Medulla oblongata (tissue), 1 donor: ENCODE data around the gene KAT7.
A peak's percentile ranks its signal among the peaks of the same experiment; 100 is the strongest.
"Not testable (repeated sequence)": the region's sequence is repeated elsewhere in the genome, so short reads cannot be mapped to it uniquely, and the experiment has no call there.

Source experiments
- DNase-seq: peaks from one replicate; pipeline ENCODE4 v3.0.0-alpha.2; 2015; ENCODE audit errors: extremely low spot score

Gene KAT7

DNA sequence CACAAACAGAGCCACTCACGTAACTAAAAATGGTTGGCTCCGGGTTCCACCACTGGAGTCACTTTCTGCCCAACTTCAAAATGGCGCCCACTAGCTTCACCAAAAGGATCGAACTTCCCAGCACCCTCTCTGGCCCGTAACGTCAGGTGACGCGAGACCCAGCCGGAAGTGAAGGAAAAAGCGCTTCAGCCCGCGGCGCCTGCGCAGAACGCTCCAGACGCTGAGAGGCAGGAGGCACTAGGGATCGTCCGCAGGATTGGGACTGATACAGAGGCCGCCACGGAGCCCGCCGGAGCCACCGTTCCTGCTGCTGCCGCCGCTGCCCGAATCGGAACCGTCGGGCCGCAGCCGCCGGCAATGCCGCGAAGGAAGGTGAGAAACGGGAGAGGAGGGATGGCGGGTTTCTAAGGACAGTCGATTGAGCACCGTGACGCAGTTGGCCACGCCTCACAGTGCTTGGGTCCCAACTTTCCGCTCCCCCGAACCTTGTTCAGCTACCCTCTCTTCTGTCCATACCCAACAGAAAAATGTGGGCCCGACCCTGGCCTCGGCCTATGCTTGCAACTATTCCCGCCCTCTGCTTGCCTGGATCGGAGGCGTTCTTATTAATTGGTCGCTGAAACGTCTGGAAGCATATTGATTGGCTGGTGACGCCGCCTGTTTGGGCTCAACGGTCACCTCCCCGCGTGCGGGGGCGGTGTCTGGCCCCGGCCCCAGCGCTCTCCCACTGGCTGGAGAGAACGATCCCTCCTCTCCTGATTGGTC lies at the start of gene KAT7:
Gene KAT7, plus strand, starts transcription at position 204 of the 765 bp plus-strand sequence. Its CDS starts 154 bp downstream, at position 358.
- peak; percentile 100 for DNase-seq

DNA sequence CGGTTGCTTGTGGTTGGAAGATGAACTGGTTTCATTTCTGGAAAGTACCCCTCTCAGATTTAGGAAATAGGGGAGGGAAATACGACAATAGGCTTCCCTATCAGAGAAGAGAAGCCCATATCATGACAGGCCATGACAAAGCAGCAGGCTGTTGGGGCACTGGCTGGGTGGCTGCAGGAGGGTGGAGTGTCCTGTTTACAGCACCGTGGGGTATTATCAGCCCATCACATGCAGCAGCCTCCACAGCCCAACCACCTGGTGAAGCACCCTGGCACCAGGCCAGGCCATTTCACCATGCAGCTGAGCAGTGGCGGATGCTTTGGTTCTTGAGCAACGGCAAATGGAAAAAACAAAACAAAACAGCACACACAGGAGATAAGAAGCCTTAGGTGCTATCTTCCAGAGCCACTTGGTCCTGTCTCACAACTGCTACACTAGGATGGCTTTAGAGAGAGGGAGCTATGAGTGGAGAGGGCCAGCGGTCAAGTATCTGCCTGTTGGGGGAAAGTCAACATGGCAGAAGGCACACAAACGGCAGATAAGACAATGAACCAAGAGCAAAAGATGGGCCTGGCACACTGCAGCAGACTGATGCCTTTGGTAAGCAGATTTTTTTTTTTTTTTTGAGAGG lies 48.7 kb upstream of the KAT7 start:
- DNase-seq, result peak; percentile 35

DNA sequence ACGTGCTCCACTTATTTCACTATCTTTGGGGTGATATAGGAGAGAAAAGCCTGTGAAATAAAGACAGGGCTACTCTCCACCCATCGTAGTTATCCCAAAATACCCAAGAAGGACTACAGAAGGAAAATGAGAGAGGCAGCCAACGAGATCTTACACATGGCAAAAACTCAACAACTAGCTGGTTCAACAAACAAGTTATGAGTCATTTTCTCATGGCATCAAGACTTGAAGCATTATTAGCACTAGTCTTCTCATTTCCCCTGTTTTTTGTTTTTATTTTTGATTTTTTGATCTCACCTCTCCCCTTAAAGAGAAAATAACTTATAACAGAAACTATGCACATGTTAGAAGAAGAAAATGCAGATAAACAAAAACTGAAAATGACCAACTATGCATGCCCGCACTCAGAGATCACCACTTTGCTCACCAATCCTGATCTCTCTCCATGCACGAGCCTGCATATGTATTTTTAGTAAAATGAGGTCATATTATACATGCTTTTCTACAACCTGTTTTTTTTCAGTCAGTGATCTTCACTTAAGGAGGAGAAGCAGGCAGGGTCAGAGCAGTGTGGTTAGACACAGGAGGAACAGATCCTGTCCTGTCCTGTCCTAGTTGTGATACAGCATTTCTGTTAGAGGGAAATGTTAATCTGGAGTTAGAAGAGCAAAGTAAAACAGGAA lies 47.3 kb upstream of the KAT7 start:
- no peak for DNase-seq

DNA sequence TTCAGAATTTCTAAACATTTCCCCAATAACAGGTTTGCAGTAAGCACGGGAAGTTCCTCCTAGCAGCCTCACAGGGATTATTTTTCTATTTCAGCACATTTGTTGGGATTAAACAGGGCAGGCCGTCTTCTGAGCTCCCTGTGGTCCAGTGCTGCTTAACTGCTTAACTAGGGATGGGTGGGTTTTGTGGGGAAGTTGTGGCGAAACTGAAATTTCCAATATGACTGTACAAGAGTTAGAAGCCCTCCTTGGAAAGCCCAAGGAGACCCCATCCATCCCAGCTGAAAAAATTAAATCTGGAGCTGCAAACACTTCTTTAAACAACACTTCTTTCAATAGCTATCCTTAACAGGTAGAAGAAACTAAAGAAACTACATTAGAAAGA lies 46.8 kb upstream of the KAT7 start:
- DNase-seq, result no peak

DNA sequence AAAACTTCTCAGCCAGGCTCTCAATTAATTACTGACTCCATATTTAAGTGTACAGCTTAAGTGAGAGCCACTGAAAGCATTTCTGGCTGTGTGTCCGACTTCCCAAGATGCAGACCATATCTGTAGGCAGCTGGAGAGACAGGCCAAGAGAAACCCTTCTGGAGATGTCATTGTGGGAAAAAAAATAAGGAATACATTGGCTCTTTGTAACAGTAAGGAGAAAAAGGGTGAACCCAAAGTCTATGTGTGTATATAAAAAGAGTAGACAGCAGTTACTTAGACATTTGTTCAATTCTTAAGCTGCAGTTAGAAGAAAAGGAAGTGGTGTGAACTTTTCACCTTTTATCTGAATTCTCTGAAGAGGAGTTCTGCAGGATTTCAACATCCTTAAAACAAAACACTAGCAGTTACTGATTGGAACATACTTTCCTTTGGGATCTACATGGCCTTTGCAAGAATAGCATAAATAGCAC lies 46.3 kb upstream of the KAT7 start:
- no peak for DNase-seq

DNA sequence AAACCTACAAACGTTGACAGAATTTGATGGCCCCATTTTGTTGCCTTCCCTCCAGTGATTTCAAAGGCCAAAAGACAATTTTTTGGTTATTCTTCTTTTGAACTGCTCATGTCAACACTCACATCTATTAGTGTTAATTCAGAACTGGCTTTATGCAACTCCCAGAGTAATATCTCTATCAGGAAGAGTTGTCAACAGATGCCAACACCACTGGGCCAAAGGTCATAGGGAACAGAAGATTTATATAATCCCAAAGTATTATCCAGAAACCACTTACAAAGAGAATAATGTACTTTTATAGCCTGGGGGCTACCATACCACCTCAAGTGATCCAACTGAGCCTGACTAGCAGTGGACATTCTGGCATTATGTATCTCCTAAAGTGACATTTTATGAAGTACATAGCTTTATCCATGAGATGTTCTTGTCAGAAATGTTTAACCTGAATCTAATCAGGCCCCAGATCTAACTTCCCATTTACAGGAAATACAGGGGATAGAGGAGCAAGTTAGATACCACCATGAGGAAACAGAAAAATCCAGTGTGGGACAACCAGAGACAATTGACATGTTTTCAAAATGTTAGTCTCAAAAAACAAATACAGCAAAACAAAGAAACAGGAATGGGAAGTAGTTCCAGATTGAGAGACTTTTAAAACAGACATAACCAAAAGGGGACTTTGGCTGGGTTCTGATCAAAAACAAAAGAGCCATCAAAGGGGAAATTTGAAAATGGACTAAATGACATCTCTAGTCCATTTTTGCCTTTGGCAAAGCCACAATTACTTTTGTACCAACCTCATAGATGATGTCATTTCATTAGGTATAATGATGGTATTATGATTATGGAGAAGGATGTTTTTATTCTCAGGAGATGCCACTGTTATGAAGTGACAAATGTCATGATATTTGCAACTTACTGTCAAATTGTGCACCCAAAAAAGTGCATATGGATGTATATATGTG lies 43.0 kb upstream of the KAT7 start:
- no peak for DNase-seq

DNA sequence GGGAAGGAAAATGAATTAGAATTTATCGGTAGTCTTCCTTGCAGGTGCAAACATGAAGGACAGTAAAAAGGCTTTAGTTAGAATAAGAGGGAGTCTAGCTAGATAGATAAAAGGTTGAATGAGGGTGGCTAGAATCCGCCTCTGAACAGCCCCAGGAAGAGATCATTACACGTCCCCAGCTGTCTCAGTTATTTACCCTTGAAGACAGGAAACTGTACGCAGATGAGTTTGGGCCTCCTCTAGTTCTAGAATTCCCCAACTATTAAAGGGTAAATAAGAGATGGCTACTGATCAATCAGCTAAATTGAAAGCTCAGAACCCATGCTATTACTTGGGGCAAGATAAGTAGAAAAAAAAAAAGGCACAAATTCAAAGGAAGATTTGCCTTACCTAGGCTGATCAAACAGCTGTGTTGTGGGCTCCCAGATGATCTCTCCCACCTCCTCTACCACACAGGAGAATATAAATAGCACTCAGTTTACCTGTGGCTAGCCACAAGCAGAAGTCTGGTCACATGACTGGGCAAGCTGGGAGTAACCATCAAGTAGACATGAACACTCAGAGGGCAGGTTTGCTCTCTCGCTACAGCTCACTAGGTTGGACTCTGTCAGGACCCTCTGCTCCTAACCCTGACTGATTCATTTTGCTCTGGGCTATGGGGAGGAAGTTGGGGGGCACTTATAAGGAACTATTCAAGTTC lies 41.5 kb upstream of the KAT7 start:
- DNase-seq, result no peak

DNA sequence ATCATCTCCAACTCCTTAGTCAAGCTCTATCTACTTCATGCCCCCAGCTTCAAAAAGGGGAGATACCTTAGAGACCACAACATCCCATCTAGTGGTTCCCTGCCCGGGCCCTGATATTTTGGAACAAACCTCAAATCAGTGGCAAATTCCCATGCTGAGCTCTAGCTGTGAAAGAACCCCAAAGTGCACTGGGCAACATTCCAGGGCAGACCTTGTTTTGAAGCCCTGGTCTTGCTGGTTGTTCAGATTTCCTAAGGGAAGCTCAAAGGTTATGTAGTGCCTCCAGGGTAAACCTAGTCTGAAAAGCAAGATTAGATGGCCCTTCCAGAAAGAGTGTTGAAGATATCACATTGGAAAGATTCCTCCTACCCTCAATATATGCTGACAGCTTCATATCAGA lies 40.8 kb upstream of the KAT7 start:
- no peak for DNase-seq

DNA sequence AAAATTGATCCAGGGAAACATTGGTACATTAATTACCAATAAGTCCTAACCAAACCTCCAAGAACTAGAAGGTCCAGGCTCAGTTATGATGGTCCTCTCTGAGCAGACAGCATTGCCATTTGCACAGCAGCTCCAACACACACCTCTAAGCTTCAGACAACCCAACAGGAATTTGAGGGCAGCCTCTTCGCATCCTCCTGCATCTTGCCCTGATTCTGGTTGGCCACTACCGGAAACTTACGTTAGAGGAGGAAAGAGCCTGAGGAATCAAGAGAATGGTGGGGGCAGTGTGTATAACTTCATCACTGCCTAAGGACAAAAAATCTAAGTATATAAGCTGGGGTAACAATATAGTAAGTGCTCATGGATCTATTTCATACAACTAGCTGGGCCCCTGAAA lies 40.3 kb upstream of the KAT7 start:
- no peak for DNase-seq

DNA sequence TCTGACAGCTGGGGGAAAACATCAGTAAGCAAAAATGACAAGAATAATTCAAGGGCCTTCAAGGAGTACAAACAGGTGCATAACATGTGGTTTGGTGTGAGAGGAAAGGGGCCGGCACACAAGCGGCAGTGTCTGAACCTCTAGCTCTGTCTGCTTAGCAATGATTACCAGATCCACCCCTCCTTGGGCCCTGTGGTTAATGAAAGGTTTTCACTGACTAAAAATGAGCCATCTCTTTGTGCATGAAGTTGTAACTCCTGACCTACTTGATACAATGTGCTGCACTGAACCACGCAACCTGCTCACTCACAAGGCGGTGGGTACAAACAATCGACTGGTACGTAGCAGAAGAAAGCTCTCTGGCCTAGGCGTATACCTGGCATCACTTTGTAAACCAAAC lies 39.7 kb upstream of the KAT7 start:
- DNase-seq, result no peak

DNA sequence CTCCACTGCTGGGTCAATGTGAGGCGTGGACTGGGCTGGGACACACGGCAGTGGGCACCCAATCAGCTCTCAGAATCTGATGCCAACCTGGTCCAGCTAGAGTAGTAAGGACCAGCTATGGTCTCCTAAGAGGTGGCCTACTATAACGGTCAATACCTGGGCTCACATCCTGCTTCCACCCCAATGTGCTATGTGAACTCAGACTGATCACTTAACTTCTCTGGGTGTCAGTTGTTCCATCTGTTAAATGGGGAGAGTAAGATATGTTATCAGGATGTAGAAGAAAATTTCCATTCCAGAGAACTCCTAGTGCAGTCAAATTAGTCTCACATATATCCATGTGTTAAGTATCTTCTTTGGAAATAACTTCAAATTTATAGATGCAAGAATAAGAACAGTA lies 38.8 kb upstream of the KAT7 start:
- no peak for DNase-seq

DNA sequence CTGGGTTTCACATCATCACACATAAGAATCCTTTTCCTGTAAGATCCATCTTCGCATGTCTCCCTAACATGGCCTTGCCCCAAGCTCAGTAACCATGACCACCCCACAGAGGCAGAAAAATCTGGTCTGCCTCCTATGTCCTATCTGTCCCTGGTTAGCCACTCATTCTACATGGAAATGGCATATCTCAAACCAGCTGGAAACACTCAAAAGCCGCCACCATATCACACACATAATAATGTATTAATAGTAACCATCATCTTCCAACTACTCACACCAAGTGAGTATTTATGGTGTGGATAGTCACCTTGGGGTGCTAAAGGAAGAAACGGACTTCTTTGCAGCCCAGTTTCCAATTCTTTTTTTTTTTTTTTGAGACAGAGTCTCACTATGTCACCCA lies 36.0 kb upstream of the KAT7 start:
- DNase-seq, result no peak

DNA sequence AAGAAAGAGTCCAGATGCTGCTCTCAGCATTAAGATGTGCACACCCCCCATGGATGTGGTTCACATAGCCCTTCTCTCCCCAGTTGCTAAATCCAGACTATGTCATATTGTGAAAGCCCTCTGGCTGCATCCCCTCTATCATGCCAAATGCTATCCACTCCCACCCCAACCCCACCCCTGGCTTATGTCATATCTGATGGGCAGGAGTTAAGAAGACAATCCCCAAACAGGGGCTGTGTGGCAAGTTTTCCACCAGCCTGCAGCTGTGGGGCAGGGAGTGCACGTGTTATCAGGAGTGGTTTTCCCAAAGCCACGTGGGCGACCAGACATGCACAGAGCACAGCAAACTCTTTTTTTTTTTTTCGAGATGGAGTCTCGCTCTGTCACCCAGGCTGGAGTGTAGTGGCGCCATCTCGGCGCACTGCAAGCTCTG lies 34.5 kb upstream of the KAT7 start:
- DNase-seq, result no peak

DNA sequence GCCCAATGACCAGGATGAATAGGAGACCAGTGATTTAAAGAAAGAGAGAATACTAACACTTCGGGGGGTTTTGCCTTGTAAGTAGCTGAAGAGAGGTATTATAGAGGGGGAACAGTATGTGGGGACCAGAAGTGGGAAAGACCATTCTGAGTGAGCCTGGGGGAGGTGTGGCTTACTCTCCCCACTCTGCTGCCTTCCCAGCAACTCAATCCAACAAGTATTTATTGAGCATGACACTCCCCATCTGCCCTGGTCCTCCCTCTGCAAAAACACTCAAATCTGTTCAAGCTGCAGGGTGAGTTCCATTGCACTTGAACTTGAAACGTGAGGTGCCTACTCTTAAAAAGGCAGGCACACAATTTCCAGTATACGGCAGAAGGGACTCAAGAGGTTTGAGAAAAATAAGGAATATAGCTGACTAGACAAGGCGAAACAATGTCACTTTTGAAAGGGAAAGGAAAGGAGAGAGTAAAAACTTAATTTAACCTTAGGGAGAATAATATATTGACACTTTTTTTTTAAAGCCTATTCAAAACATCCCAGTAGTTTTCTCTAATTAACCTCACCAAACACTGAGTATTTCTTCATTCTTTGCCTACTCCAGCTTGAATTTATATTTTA lies 32.7 kb upstream of the KAT7 start:
- DNase-seq, result no peak

DNA sequence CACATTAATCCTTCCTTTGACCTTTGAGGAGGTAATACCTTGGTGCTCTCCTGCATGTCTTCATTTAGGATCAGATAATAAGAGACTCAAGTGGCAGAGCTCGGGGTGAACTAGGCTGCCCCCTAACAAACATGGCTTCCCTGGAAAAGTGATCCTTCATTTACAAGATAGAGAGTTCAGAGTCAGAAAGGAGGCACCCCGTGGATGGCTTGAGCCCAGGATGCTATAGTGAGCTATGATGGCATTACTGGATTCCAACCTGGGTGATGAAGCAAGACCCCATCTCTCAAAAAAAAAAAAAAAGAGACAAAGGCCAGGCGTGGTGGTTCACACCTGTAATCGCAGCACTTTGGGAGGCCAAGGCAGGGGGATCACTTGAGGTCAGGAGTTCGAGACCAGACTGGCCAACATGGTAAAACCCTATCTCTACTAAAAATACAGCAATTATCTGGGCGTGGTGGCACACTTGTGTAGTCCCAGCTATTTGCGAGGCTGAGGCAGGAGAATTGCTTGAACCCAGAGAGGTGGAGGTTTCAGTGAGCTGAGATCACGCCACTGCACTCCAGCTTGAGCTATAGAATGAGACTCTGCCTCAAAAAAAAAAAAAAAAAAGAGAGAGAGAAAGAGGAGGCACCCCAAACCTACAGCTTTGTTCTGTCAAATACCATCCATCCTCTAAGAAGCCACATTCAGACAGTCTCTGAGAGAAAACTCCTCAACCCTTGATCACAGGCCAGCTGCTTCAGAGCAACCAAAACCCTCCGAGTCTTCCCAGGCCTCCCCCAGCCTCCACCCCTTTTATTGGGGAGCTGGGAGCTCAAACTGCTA lies 31.9 kb upstream of the KAT7 start:
- DNase-seq, result no peak

DNA sequence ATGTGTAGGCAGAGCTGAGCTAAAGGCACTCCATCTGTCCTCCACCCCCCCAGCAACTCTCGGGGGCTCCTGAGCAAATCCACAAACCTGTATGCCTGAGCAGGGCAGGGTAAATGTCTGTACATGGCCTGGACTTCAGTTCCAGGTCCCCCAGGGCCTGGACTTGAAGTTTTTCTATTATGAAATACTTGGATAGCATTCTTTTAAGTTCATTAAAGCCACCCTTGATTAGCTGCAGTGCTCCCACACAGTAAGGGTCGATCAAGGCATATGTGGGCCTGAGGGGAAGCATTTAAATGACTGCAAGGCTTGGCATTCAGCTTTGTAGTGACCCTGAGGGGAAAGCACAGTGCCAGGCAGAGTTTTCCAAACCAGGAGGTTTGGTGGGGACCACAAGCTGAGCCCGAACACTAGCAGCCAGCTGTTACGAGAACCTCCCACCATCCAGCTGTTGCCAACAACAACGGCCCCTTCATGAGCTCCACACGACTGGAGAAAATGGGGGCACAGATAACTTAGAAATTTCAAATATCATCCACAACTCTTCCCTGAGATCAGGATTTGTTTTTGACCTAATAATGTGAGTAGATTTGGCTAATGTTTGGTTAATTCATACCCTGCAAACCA lies 31.2 kb upstream of the KAT7 start:
- DNase-seq, result no peak

DNA sequence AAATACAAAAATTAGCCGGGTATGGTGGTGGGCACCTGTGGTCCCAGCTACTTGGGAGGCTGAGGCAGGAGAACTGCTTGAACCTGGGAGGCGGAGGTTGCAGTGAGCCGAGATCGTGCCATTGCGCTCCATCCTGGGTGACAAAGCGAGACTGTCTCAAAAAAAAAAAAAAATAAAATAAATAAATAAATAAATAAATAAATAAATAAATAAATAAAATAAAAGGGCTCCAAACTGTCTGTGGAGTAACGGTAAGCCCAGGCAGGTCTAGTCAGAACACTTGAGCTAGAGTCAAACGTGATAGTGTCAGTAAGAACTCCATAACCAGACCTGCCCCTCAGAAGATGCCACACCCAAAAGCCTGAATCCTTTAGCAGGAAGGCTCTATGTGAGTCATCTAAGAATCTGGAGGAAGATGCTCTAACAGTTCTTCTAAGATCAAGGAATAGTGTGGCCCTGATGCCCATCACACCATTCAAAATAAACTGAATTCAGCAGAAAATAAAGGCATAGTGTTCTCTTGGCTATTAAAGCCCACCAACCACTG lies 29.9 kb upstream of the KAT7 start:
- DNase-seq, result not testable (repeated sequence)

DNA sequence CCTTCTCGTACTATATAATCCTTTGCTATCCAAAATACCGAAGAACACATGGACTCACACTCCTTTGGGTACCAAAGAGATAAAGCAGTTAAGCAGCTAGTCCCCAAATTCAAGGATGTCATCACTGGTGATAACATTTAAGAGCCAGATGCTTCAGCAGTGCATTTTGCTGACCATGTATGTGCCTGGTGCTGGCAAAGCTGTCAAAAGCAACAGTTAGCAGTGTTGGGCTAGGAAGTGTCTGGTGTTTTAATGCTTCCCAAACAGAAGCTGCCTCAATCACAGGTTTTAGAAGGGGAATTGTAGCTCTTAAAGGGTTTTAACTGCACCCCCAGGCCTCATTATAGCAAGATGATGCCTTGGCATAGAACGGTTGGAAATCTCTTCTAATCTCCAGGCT lies 29.3 kb upstream of the KAT7 start:
- no peak for DNase-seq

DNA sequence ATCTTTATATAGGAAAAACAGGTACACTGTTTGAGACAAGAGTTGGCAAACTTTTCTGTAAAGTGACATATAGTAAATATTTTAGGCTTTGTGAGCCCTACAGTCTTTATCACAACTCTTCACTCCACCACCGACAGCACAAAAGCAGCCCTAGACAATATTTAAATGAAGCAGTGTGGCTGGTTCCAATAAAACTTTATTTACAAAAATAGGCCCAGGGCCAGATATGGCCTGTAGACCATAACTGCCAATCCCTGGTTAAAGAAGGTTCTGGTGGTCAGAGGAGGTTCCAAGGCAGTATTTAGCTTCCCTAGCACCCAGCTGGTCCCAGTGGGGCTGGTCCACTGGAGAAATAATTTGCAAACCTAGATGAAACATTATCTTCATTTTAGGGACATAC lies 28.2 kb upstream of the KAT7 start:
- no peak for DNase-seq
